HEK293 (cell line): ENCODE data around the gene MAP3K7CL.

ENCODE experiments used
- CTCF ChIA-PET: fragments of 350-600 bp; formaldehyde crosslinking; extraction: SDS; loops from one replicate; lab custom pipeline; 2021; ENCODE audit warnings: antibody characterized with exemption; lab: Yijun Ruan, JAX
- POLR2A ChIA-PET: fragments of 300-600 bp; formaldehyde crosslinking; extraction: SDS; loops from one replicate; lab custom pipeline; 2020; ENCODE audit warnings: antibody characterized with exemption, inconsistent platforms; lab: Yijun Ruan, JAX
- H3K27ac ChIP-seq: fragments of 200-500 bp; sonication (Bioruptor generic); 2 replicates; pipeline ENCODE4 v1.5.1; 2014; ENCODE audit warnings: low read depth, low read length, control low read depth, inconsistent platforms; ENCODE audit errors: extremely low read depth
- H3K36me3 ChIP-seq, 2 experiments: fragments of 200-500 bp in 1 of 2; sonication (Bioruptor generic) in 1 of 2; 1 replicate in 1 of 2; 2 replicates in 1 of 2; pipeline ENCODE4 v1.5.1; 2014 to 2017; ENCODE audit warnings: inconsistent platforms in 2 of 2, low read length in 2 of 2; ENCODE audit not compliant: control insufficient read depth in 2 of 2, insufficient read depth in 1 of 2
- H3K4me1 ChIP-seq: fragments of 200-500 bp; sonication (Bioruptor generic); 2 replicates; pipeline ENCODE4 v1.5.1; 2014; ENCODE audit warnings: mild to moderate bottlenecking, low read length, inconsistent platforms; ENCODE audit not compliant: control insufficient read depth, insufficient read depth
- H3K4me3 ChIP-seq: 2 replicates; pipeline ENCODE4 v1.5.1; 2011; ENCODE audit warnings: low read depth, mild to moderate bottlenecking, control low read depth, low read length, moderate library complexity
- H3K9me3 ChIP-seq: fragments of 200-500 bp; sonication (Bioruptor generic); 2 replicates; pipeline ENCODE4 v1.5.1; 2014; ENCODE audit warnings: low read depth, low read length, inconsistent platforms; ENCODE audit not compliant: control insufficient read depth, insufficient read depth
- GFI1B ChIP-seq: fragments of 450-650 bp; formaldehyde crosslinking; IDR thresholded peaks from 2 replicates; pipeline ENCODE4 v1.5.1; 2016; ENCODE audit warnings: missing biosample characterization, missing genetic modification characterization
- HOXD13 ChIP-seq: sonication (generic); formaldehyde crosslinking; IDR thresholded peaks from 2 replicates; pipeline ENCODE4 v1.8.0; 2022; ENCODE audit warnings: missing genetic modification reagents, borderline replicate concordance
- KLF8 ChIP-seq: fragments of 450-650 bp; formaldehyde crosslinking; IDR thresholded peaks from 2 replicates; pipeline ENCODE4 v1.5.1; 2016; ENCODE audit warnings: missing biosample characterization, missing genetic modification characterization
- PRDM1 ChIP-seq: fragments of 450-650 bp; formaldehyde crosslinking; IDR thresholded peaks from 2 replicates; pipeline ENCODE4; 2016; ENCODE audit warnings: missing biosample characterization, missing genetic modification characterization
- SP2 ChIP-seq: fragments of 450-650 bp; formaldehyde crosslinking; IDR thresholded peaks from 2 replicates; pipeline ENCODE4 v1.5.1; 2016; ENCODE audit warnings: missing biosample characterization, missing genetic modification characterization
- TCF7L2 ChIP-seq: IDR thresholded peaks from 2 replicates; pipeline ENCODE4 v1.6.1; 2011; ENCODE audit warnings: low read depth, mild to moderate bottlenecking, inconsistent platforms, low read length, moderate library complexity, borderline replicate concordance
- ZBTB17 ChIP-seq: fragments of 450-650 bp; formaldehyde crosslinking; IDR thresholded peaks from 2 replicates; pipeline ENCODE4 v1.5.1; 2016; ENCODE audit warnings: missing biosample characterization, missing genetic modification characterization
- ZBTB21 ChIP-seq: fragments of 450-650 bp; formaldehyde crosslinking; IDR thresholded peaks from 2 replicates; pipeline ENCODE4 v1.5.1; 2017; ENCODE audit warnings: missing biosample characterization, missing genetic modification characterization
- ZNF146 ChIP-seq: fragments of 450-650 bp; formaldehyde crosslinking; IDR thresholded peaks from 2 replicates; pipeline ENCODE4 v1.5.1; 2016; ENCODE audit warnings: missing biosample characterization, missing genetic modification characterization
- ZNF311 ChIP-seq: fragments of 450-650 bp; formaldehyde crosslinking; IDR thresholded peaks from 2 replicates; pipeline ENCODE4 v1.5.1; 2017; ENCODE audit warnings: missing biosample characterization, missing genetic modification characterization, borderline replicate concordance
- ZNF350 ChIP-seq: fragments of 450-650 bp; formaldehyde crosslinking; IDR thresholded peaks from 2 replicates; pipeline ENCODE4 v1.5.0; 2017; ENCODE audit warnings: missing biosample characterization, mild to moderate bottlenecking, missing genetic modification characterization
- ZNF366 ChIP-seq: fragments of 450-650 bp; formaldehyde crosslinking; conservative IDR thresholded peaks from 2 replicates; pipeline ENCODE4 v1.5.1; 2016; ENCODE audit warnings: missing biosample characterization, missing genetic modification characterization
- ZNF394 ChIP-seq: fragments of 450-650 bp; formaldehyde crosslinking; IDR thresholded peaks from 2 replicates; pipeline ENCODE4 v1.5.1; 2016; ENCODE audit warnings: missing biosample characterization, missing genetic modification characterization, mild to moderate bottlenecking, moderate library complexity, borderline replicate concordance
- ZNF561 ChIP-seq: fragments of 450-650 bp; IDR thresholded peaks from 2 replicates; pipeline ENCODE4 v1.5.1; 2018; ENCODE audit warnings: missing biosample characterization, missing genetic modification characterization, borderline replicate concordance
- ZNF623 ChIP-seq: fragments of 450-650 bp; formaldehyde crosslinking; IDR thresholded peaks from 2 replicates; pipeline ENCODE4 v1.5.1; 2016; ENCODE audit warnings: missing biosample characterization, missing genetic modification characterization
- ZNF791 ChIP-seq: fragments of 450-650 bp; formaldehyde crosslinking; IDR thresholded peaks from 2 replicates; pipeline ENCODE4 v1.5.1; 2016; ENCODE audit warnings: missing biosample characterization, missing genetic modification characterization
- ZNF830 ChIP-seq: fragments of 450-650 bp; IDR thresholded peaks from 2 replicates; pipeline ENCODE4 v1.5.0; 2018; ENCODE audit warnings: missing biosample characterization, missing genetic modification characterization, low read depth, mild to moderate bottlenecking, moderate library complexity
- TF ChIP-seq, protein P1 (sequence below): fragments of 450-650 bp; formaldehyde crosslinking; IDR thresholded peaks from 2 replicates; pipeline ENCODE4 v1.5.1; 2016; ENCODE audit warnings: missing biosample characterization, missing genetic modification characterization
- TF ChIP-seq, protein P2 (sequence below): fragments of 450-650 bp; formaldehyde crosslinking; IDR thresholded peaks from 2 replicates; pipeline ENCODE4 v1.5.1; 2016; ENCODE audit warnings: missing biosample characterization, missing genetic modification characterization
- TF ChIP-seq, protein P3 (sequence below): sonication (generic); formaldehyde crosslinking; IDR thresholded peaks from 2 replicates; pipeline ENCODE4 v1.8.1; 2022; ENCODE audit warnings: mild to moderate bottlenecking, moderate library complexity, missing genetic modification reagents
- TF ChIP-seq, protein P4 (sequence below): fragments of 450-650 bp; formaldehyde crosslinking; IDR thresholded peaks from 2 replicates; pipeline ENCODE4 v1.5.1; 2017; ENCODE audit warnings: missing biosample characterization, missing genetic modification characterization
- TF ChIP-seq, protein P5 (sequence below): fragments of 450-650 bp; formaldehyde crosslinking; IDR thresholded peaks from 2 replicates; pipeline ENCODE4 v1.5.1; 2016; ENCODE audit warnings: missing biosample characterization, missing genetic modification characterization

The MAP3K7CL gene

DNA sequence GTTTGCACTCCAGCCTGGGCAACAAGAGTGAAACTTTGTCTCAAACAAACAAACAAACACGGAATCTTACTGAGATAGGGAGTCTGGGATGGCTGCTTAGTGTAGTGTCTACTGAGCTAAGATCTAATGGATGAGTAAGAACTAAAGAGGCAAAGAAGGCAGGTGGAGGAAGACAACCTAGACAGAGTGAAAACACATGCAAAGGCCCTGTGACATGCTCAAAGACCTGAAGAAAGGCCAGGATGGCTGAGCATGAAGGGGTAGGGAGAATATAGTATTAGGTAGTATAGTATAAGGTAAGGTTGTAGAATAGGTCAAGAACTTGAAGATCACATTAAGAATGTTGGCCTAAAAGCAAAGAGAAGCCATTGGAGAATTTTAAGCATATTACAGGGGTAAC is 49.1 kb downstream of the MAP3K7CL start:
- no peaks in the 10 kb centered on the region for H3K36me3 ChIP-seq
- H3K4me3 ChIP-seq: no peak overlapping the region
- H3K9me3 ChIP-seq: no peaks in the 10 kb centered on the region
- no peak overlapping the region for H3K27ac ChIP-seq
- TF ChIP-seq ZNF830 (no peak), TCF7L2 (no peak), ZNF350 (tag by site-specific recombination) (no peak), GFI1B (tag by site-specific recombination) (no peak), ZNF366 (tag by site-specific recombination) (no peak), ZNF311 (tag by site-specific recombination) (no peak), ZNF623 (tag by site-specific recombination) (peak; percentile 93)
- peaks cover 9% of the 10 kb centered on the region for H3K4me1 ChIP-seq
- ChIA-PET POLR2A (no interaction called here), CTCF (interaction anchor here (0.7 to 1.0 kb wide), 2 partner anchors 15 to 39 kb away, joined by 3 read pairs; no protein-coding TSS in a partner anchor)

DNA sequence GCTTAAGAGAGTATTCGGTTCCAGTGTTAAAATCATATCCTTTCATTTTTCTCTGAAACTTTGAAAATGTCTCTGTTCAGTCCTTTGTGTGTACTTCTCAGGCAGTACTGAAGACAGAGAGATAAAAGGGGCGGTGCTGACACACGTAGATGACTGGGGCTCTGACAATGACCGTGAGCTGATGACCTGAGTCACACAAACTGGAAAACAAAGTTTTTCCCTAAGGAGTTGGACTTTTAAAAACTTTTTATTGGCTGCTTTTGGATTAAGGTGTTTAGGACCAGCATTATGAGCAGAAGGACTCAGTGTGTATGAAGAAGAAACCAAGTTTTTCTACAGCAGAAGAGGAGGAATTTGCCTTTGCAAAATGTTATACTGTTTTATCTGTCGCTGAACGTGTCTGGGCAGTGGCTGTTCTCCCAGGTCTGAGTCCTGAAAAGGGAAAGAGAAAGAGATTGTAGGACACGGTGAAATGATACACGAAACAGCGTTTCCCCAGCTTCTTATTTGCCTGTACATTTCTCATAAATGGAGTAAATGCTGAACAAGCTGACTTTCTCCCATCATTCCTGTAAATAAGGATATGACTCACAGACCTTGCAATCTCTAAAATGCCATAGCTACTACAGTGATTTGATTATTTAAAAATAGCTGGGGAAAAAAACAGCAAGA is 51.5 kb downstream of the MAP3K7CL start:
- ChIA-PET CTCF (interaction anchor here (0.6 to 1.5 kb wide), 7 partner anchors 8 to 1997 kb away, joined by 3 to 10 read pairs (median 3); no protein-coding TSS in a partner anchor), POLR2A (interaction anchor here (0.8 kb wide), 1 partner anchor 8 kb away, joined by 3 read pairs; no protein-coding TSS in a partner anchor)
- Histone ChIP-seq H3K9me3 (no peaks in the 10 kb centered on the region), H3K4me3 (peak overlapping the region; percentile 20), H3K4me1 (no peaks in the 10 kb centered on the region), H3K27ac (no peak overlapping the region), H3K36me3 (no peaks in the 10 kb centered on the region)
- peak; percentile 89 for TF ChIP-seq PRDM1 (tag by site-specific recombination)
- TF ChIP-seq, protein P1, sequence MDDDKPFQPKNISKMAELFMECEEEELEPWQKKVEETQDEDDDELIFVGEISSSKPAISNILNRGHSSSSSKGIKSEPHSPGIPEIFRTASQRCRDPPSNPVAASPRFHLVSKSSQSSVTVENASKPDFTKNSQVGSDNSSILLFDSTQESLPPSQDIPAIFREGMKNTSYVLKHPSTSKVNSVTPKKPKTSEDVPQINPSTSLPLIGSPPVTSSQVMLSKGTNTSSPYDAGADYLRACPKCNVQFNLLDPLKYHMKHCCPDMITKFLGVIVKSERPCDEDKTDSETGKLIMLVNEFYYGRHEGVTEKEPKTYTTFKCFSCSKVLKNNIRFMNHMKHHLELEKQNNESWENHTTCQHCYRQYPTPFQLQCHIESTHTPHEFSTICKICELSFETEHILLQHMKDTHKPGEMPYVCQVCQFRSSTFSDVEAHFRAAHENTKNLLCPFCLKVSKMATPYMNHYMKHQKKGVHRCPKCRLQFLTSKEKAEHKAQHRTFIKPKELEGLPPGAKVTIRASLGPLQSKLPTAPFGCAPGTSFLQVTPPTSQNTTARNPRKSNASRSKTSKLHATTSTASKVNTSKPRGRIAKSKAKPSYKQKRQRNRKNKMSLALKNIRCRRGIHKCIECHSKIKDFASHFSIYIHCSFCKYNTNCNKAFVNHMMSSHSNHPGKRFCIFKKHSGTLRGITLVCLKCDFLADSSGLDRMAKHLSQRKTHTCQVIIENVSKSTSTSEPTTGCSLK (tag by site-specific recombination): no peak
- no peak for TF ChIP-seq ZNF791 (tag by site-specific recombination)
- TF ChIP-seq ZBTB21 (tag by site-specific recombination): 0 out of 2 replicates have a peak, but pooled peaks have one; percentile 17
- TF ChIP-seq, protein P2, sequence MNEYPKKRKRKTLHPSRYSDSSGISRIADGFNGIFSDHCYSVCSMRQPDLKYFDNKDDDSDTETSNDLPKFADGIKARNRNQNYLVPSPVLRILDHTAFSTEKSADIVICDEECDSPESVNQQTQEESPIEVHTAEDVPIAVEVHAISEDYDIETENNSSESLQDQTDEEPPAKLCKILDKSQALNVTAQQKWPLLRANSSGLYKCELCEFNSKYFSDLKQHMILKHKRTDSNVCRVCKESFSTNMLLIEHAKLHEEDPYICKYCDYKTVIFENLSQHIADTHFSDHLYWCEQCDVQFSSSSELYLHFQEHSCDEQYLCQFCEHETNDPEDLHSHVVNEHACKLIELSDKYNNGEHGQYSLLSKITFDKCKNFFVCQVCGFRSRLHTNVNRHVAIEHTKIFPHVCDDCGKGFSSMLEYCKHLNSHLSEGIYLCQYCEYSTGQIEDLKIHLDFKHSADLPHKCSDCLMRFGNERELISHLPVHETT (tag by site-specific recombination): peak; percentile 64; the same call in 1 of the 2 replicates
- TF ChIP-seq, protein P3, sequence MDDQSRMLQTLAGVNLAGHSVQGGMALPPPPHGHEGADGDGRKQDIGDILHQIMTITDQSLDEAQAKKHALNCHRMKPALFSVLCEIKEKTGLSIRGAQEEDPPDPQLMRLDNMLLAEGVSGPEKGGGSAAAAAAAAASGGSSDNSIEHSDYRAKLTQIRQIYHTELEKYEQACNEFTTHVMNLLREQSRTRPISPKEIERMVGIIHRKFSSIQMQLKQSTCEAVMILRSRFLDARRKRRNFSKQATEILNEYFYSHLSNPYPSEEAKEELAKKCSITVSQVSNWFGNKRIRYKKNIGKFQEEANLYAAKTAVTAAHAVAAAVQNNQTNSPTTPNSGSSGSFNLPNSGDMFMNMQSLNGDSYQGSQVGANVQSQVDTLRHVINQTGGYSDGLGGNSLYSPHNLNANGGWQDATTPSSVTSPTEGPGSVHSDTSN (CRISPR knock-in tag): no peak
- TF ChIP-seq HOXD13 (CRISPR knock-in tag): no peak
- peak; percentile 64 for TF ChIP-seq ZBTB17 (tag by site-specific recombination)
- TF ChIP-seq, protein P4, sequence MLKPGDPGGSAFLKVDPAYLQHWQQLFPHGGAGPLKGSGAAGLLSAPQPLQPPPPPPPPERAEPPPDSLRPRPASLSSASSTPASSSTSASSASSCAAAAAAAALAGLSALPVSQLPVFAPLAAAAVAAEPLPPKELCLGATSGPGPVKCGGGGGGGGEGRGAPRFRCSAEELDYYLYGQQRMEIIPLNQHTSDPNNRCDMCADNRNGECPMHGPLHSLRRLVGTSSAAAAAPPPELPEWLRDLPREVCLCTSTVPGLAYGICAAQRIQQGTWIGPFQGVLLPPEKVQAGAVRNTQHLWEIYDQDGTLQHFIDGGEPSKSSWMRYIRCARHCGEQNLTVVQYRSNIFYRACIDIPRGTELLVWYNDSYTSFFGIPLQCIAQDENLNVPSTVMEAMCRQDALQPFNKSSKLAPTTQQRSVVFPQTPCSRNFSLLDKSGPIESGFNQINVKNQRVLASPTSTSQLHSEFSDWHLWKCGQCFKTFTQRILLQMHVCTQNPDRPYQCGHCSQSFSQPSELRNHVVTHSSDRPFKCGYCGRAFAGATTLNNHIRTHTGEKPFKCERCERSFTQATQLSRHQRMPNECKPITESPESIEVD (tag by site-specific recombination): peak; percentile 82
- TF ChIP-seq ZNF146 (tag by site-specific recombination): no peak
- TF ChIP-seq ZNF561 (tag by site-specific recombination): no peak
- no peak for TF ChIP-seq ZNF394 (tag by site-specific recombination)
- TF ChIP-seq, protein P5, sequence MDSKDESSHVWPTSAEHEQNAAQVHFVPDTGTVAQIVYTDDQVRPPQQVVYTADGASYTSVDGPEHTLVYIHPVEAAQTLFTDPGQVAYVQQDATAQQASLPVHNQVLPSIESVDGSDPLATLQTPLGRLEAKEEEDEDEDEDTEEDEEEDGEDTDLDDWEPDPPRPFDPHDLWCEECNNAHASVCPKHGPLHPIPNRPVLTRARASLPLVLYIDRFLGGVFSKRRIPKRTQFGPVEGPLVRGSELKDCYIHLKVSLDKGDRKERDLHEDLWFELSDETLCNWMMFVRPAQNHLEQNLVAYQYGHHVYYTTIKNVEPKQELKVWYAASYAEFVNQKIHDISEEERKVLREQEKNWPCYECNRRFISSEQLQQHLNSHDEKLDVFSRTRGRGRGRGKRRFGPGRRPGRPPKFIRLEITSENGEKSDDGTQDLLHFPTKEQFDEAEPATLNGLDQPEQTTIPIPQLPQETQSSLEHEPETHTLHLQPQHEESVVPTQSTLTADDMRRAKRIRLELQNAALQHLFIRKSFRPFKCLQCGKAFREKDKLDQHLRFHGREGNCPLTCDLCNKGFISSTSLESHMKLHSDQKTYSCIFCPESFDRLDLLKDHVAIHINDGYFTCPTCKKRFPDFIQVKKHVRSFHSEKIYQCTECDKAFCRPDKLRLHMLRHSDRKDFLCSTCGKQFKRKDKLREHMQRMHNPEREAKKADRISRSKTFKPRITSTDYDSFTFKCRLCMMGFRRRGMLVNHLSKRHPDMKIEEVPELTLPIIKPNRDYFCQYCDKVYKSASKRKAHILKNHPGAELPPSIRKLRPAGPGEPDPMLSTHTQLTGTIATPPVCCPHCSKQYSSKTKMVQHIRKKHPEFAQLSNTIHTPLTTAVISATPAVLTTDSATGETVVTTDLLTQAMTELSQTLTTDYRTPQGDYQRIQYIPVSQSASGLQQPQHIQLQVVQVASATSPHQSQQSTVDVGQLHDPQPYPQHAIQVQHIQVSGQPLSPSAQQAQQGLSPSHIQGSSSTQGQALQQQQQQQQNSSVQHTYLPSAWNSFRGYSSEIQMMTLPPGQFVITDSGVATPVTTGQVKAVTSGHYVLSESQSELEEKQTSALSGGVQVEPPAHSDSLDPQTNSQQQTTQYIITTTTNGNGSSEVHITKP (tag by site-specific recombination): peak; percentile 31; the same call in 1 of the 2 replicates
- no peak for TF ChIP-seq SP2 (tag by site-specific recombination)
- TF ChIP-seq KLF8 (tag by site-specific recombination): peak; percentile 18; the same call in 1 of the 2 replicates
